ENCODE measurements around the gene GNG10. TPM values are rescaled to one million over a fixed set of nuclear protein-coding genes. Genes with fewer than 3 reads are reported as not detected.

The GNG10 gene
- total RNA-seq, 2 donors from 2014 or later: 22.0 to 23.0 TPM

GRCh38 chr9:111712369-111712768 is 51.0 kb downstream of the GNG10 start:
- Mint-ChIP-seq H3K27ac (no peak overlapping the region), H3K9me3 (no peaks in the 10 kb centered on the region), H3K36me3 (no peaks in the 10 kb centered on the region), H3K4me3 (no peak overlapping the region), H3K27me3 (no peaks in the 10 kb centered on the region), H3K4me1 (ENCODE audit: low read depth in 2 of 2) (no peaks in the 10 kb centered on the region)
- ATAC-seq (no peak), DNase-seq (ENCODE audit: low spot score) (no peak)

- Mint-ChIP-seq H3K4me3 (no peak overlapping the region), H3K27me3 (no peaks in the 10 kb centered on the region)
- no peak for ATAC-seq
Measured at GRCh38 chr9:111715471-111715870, 54.1 kb downstream of the GNG10 start.

GRCh38 chr9:111719541-111719940 is 58.1 kb downstream of the GNG10 start:
- DNase-seq (ENCODE audit: low spot score): no peak
- Mint-ChIP-seq H3K4me3 (no peak overlapping the region), H3K36me3 (no peaks in the 10 kb centered on the region), H3K4me1 (ENCODE audit: low read depth in 2 of 2) (no peaks in the 10 kb centered on the region), H3K9me3 (no peaks in the 10 kb centered on the region), H3K27me3 (no peaks in the 10 kb centered on the region), H3K27ac (no peak overlapping the region)
- ATAC-seq: no peak

More at GRCh38 chr9:111715471-111715870, 54.1 kb downstream of the GNG10 start:
- Mint-ChIP-seq H3K36me3 (no peaks in the 10 kb centered on the region), H3K9me3 (no peaks in the 10 kb centered on the region), H3K27ac (no peak overlapping the region), H3K4me1 (ENCODE audit: low read depth in 2 of 2) (no peaks in the 10 kb centered on the region)
- DNase-seq (ENCODE audit: low spot score): no peak

Other genes starting within 250 kb of the GNG10 start
- gene ECPAS, start 177.2 kb upstream of the GNG10 start, total RNA-seq: 100 to 1,000 TPM in 1 of 2 donors, 10 to 100 TPM in 1; 97.6 to 114 TPM
- gene ZNF483, start 136.4 kb upstream of the GNG10 start, total RNA-seq: 1 to 10 TPM; 2.8 to 4.3 TPM
- gene PTGR1, start 62.0 kb upstream of the GNG10 start, total RNA-seq: not detected
- 1 to 10 TPM; 7.0 to 7.2 TPM for gene DNAJC25, start 30.3 kb upstream of the GNG10 start, total RNA-seq
- not detected for gene SHOC1, start 133.3 kb downstream of the GNG10 start, total RNA-seq
- gene UGCG, start 235.2 kb downstream of the GNG10 start, total RNA-seq: 10 to 100 TPM; 14.8 to 19.0 TPM